WTC11 (cell line): Measurements from ENCODE around the gene STARD10. TPM values are rescaled to one million over a fixed set of nuclear protein-coding genes. Genes with fewer than 3 reads are reported as not detected.

Experiments used
- ATAC-seq: fragments of 200-7000 bp; cut with Tn5 transposase; 2 replicates; pipeline ENCODE4 v1.10.0; 2021; ENCODE audit warnings: mild to moderate bottlenecking, moderate library complexity
- CTCF ChIA-PET: fragments of 300-600 bp; sonication (Branson Sonifier 250); formaldehyde crosslinking; loops from one replicate; lab custom pipeline; 2021; ENCODE audit warnings: antibody characterized with exemption; lab: Charles Lee
- POLR2A ChIA-PET: fragments of 350-600 bp; sonication (Branson Sonifier 250); formaldehyde crosslinking; loops from one replicate; lab custom pipeline; 2021; ENCODE audit warnings: antibody characterized with exemption; lab: Charles Lee
- DNase-seq: peaks from one replicate; pipeline ENCODE4 v3.0.0; 2021; ENCODE audit warnings: low spot score
- H3K27ac Mint-ChIP-seq: 2 replicates; pipeline ENCODE4 v1.8.0; 2021; ENCODE audit warnings: mixed read lengths
- H3K27me3 Mint-ChIP-seq: 2 replicates; pipeline ENCODE4 v1.8.0; 2021; ENCODE audit warnings: low read depth, mild to moderate bottlenecking, moderate library complexity, mixed read lengths
- H3K36me3 Mint-ChIP-seq: 2 replicates; pipeline ENCODE4 v1.8.0; 2021; ENCODE audit warnings: mixed read lengths
- H3K4me1 Mint-ChIP-seq: 2 replicates; pipeline ENCODE4 v1.8.0; 2022; ENCODE audit warnings: mixed read lengths
- H3K4me3 Mint-ChIP-seq: 2 replicates; pipeline ENCODE4 v1.8.0; 2021; ENCODE audit warnings: mild to moderate bottlenecking, moderate library complexity, mixed read lengths
- H3K9me3 Mint-ChIP-seq: 2 replicates; pipeline ENCODE4 v1.8.0; 2021; ENCODE audit warnings: mixed read lengths
- ATF1 ChIP-seq: sonication (generic); formaldehyde crosslinking; IDR thresholded peaks from 2 replicates; pipeline ENCODE4 v1.8.1; 2023; ENCODE audit warnings: mild to moderate bottlenecking, moderate library complexity, missing genetic modification reagents
- CBFB ChIP-seq: sonication (generic); formaldehyde crosslinking; IDR thresholded peaks from 2 replicates; pipeline ENCODE4 v1.8.1; 2022; ENCODE audit warnings: mild to moderate bottlenecking, low read depth, missing genetic modification reagents
- CTCF ChIP-seq: fragments of 200-600 bp; IDR thresholded peaks from 2 replicates; pipeline ENCODE4 v1.8.0; 2022; ENCODE audit warnings: antibody characterized with exemption
- FOXK1 ChIP-seq: sonication (generic); formaldehyde crosslinking; IDR thresholded peaks from 2 replicates; pipeline ENCODE4 v1.8.0; 2022; ENCODE audit warnings: mild to moderate bottlenecking, moderate library complexity, missing genetic modification reagents
- GTF2I ChIP-seq: fragments of 250-450 bp; sonication (Bioruptor Pico); conservative IDR thresholded peaks from 2 replicates; pipeline ENCODE4 v1.4.0; 2021; ENCODE audit warnings: mild to moderate bottlenecking
- HMGA2 ChIP-seq: fragments of 250-450 bp; sonication (Bioruptor Pico); IDR thresholded peaks from 2 replicates; pipeline ENCODE4 v1.4.0; 2021; ENCODE audit warnings: mild to moderate bottlenecking, moderate library complexity
- NFATC4 ChIP-seq: fragments of 250-450 bp; sonication (Bioruptor Pico); IDR thresholded peaks from 2 replicates; pipeline ENCODE4 v1.9.0; 2021; ENCODE audit warnings: mild to moderate bottlenecking
- NR2C2 ChIP-seq: sonication (generic); formaldehyde crosslinking; IDR thresholded peaks from 2 replicates; pipeline ENCODE4 v1.8.0; 2022; ENCODE audit warnings: mild to moderate bottlenecking, missing genetic modification reagents
- PREB ChIP-seq: sonication (generic); formaldehyde crosslinking; IDR thresholded peaks from 2 replicates; pipeline ENCODE4 v1.8.1; 2022; ENCODE audit warnings: mild to moderate bottlenecking, missing genetic modification reagents, moderate library complexity, borderline replicate concordance
- RELA ChIP-seq: sonication (generic); formaldehyde crosslinking; IDR thresholded peaks from 2 replicates; pipeline ENCODE4 v1.8.1; 2022; ENCODE audit warnings: missing genetic modification reagents, mild to moderate bottlenecking, borderline replicate concordance
- RORB ChIP-seq: fragments of 250-450 bp; sonication (Bioruptor Pico); IDR thresholded peaks from 2 replicates; pipeline ENCODE4 v1.9.0; 2021; ENCODE audit warnings: mild to moderate bottlenecking
- SOX15 ChIP-seq: fragments of 250-450 bp; sonication (Bioruptor Pico); IDR thresholded peaks from 2 replicates; pipeline ENCODE4 v1.9.0; 2021; ENCODE audit warnings: mild to moderate bottlenecking
- SP1 ChIP-seq: sonication (generic); formaldehyde crosslinking; conservative IDR thresholded peaks from 2 replicates; pipeline ENCODE4 v1.8.1; 2022; ENCODE audit warnings: missing genetic modification reagents
- TEAD1 ChIP-seq: sonication (generic); formaldehyde crosslinking; IDR thresholded peaks from 2 replicates; pipeline ENCODE4 v1.8.0; 2022; ENCODE audit warnings: mild to moderate bottlenecking, missing genetic modification reagents
- USF1 ChIP-seq: sonication (generic); formaldehyde crosslinking; IDR thresholded peaks from 2 replicates; pipeline ENCODE4 v1.8.0; 2022; ENCODE audit warnings: mild to moderate bottlenecking, missing genetic modification reagents
- ZNF138 ChIP-seq: sonication (generic); formaldehyde crosslinking; conservative IDR thresholded peaks from 2 replicates; pipeline ENCODE4 v1.8.1; 2022; ENCODE audit warnings: mild to moderate bottlenecking, moderate library complexity, missing genetic modification reagents
- ZNF263 ChIP-seq: sonication (generic); formaldehyde crosslinking; IDR thresholded peaks from 2 replicates; pipeline ENCODE4 v1.8.1; 2022; ENCODE audit warnings: low read depth, mild to moderate bottlenecking, moderate library complexity, missing genetic modification reagents
- ZNF317 ChIP-seq: sonication (generic); formaldehyde crosslinking; IDR thresholded peaks from 2 replicates; pipeline ENCODE4 v1.8.1; 2023; ENCODE audit warnings: low read depth, mild to moderate bottlenecking, moderate library complexity, missing genetic modification reagents, borderline replicate concordance
- ZNF396 ChIP-seq: fragments of 250-450 bp; sonication (Bioruptor Pico); IDR thresholded peaks from 2 replicates; pipeline ENCODE4 v1.8.0; 2021; ENCODE audit warnings: mild to moderate bottlenecking, moderate library complexity, borderline replicate concordance
- ZNF423 ChIP-seq: fragments of 250-450 bp; sonication (Bioruptor Pico); IDR thresholded peaks from 2 replicates; pipeline ENCODE4 v2.1.2; 2022; ENCODE audit warnings: mild to moderate bottlenecking, moderate library complexity
- total RNA-seq: library from RNA; stranded (reverse); gene quantifications from 3 replicates; pipeline ENCODE4 v1.2.3, GENCODE V29; 2021
- TF ChIP-seq, protein P1 (sequence below): fragments of 250-450 bp; sonication (Bioruptor Pico); IDR thresholded peaks from 2 replicates; pipeline ENCODE4 v1.8.0; 2021; ENCODE audit warnings: mild to moderate bottlenecking
- TF ChIP-seq, protein P2 (sequence below): sonication (generic); formaldehyde crosslinking; IDR thresholded peaks from 2 replicates; pipeline ENCODE4 v1.8.1; 2023; ENCODE audit warnings: mild to moderate bottlenecking, missing genetic modification reagents
- TF ChIP-seq, protein P3 (sequence below): sonication (generic); formaldehyde crosslinking; IDR thresholded peaks from 2 replicates; pipeline ENCODE4 v1.8.0; 2022; ENCODE audit warnings: mild to moderate bottlenecking, missing genetic modification reagents

The STARD10 gene
- total RNA-seq, 1 experiment from 2014 or later = 32.0 TPM

DNA sequence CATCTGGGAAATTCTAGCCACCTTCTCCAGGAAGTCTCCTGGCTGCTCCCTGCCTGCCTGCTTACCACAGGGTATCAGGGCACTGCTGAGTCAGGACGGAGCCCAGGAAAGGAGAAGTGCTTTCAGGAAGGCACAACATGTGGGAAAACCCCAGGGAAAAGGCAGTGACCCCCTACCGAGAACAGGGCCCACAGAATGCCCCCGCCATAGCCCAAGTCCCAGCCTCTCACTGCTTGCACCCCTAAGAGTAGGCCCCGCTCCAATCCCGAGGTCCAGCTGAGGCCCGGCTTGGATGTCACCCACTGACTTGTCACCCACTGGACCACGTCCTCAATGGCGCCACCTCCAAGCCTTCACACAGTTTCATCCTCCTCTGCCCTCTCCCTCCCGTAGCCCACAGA lies 75.7 kb downstream of the STARD10 start:
- POLR2A ChIA-PET = no interaction called here
- no peaks in the 10 kb centered on the region for H3K27me3 Mint-ChIP-seq
- DNase-seq (no peak), ATAC-seq (no peak)
- CTCF ChIA-PET = interaction anchor here (1.0 kb wide), 1 partner anchor 34 kb away, joined by 5 read pairs; no protein-coding TSS in a partner anchor
- no peaks in the 10 kb centered on the region for H3K36me3 Mint-ChIP-seq
- 0 out of 2 replicates have a peak overlapping the region, but pooled peaks have one; percentile 32 for H3K27ac Mint-ChIP-seq
- no peaks in the 10 kb centered on the region for H3K9me3 Mint-ChIP-seq
- no peak for TF ChIP-seq ZNF263
- TF ChIP-seq HMGA2 (CRISPR knock-in tag) = no peak
- no peak for TF ChIP-seq PREB (CRISPR knock-in tag)
- no peak for TF ChIP-seq CBFB
- TF ChIP-seq, protein P1, sequence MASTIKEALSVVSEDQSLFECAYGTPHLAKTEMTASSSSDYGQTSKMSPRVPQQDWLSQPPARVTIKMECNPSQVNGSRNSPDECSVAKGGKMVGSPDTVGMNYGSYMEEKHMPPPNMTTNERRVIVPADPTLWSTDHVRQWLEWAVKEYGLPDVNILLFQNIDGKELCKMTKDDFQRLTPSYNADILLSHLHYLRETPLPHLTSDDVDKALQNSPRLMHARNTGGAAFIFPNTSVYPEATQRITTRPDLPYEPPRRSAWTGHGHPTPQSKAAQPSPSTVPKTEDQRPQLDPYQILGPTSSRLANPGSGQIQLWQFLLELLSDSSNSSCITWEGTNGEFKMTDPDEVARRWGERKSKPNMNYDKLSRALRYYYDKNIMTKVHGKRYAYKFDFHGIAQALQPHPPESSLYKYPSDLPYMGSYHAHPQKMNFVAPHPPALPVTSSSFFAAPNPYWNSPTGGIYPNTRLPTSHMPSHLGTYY (CRISPR knock-in tag) = no peak
- TF ChIP-seq RORB (CRISPR knock-in tag) = no peak
- no peak for TF ChIP-seq SP1 (CRISPR knock-in tag)
- no peak for TF ChIP-seq NR2C2 (CRISPR knock-in tag)
- TF ChIP-seq ATF1 (CRISPR knock-in tag) = no peak
- TF ChIP-seq, protein P2, sequence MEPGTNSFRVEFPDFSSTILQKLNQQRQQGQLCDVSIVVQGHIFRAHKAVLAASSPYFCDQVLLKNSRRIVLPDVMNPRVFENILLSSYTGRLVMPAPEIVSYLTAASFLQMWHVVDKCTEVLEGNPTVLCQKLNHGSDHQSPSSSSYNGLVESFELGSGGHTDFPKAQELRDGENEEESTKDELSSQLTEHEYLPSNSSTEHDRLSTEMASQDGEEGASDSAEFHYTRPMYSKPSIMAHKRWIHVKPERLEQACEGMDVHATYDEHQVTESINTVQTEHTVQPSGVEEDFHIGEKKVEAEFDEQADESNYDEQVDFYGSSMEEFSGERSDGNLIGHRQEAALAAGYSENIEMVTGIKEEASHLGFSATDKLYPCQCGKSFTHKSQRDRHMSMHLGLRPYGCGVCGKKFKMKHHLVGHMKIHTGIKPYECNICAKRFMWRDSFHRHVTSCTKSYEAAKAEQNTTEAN = no peak
- TF ChIP-seq ZNF138 = no peak
- no peak for TF ChIP-seq NFATC4 (CRISPR knock-in tag)
- TF ChIP-seq USF1 (CRISPR knock-in tag) = no peak
- TF ChIP-seq ZNF423 (CRISPR knock-in tag) = no peak
- TF ChIP-seq TEAD1 (CRISPR knock-in tag) = no peak
- TF ChIP-seq ZNF317 (CRISPR knock-in tag) = no peak
- TF ChIP-seq ZNF396 (CRISPR knock-in tag) = no peak
- TF ChIP-seq, protein P3, sequence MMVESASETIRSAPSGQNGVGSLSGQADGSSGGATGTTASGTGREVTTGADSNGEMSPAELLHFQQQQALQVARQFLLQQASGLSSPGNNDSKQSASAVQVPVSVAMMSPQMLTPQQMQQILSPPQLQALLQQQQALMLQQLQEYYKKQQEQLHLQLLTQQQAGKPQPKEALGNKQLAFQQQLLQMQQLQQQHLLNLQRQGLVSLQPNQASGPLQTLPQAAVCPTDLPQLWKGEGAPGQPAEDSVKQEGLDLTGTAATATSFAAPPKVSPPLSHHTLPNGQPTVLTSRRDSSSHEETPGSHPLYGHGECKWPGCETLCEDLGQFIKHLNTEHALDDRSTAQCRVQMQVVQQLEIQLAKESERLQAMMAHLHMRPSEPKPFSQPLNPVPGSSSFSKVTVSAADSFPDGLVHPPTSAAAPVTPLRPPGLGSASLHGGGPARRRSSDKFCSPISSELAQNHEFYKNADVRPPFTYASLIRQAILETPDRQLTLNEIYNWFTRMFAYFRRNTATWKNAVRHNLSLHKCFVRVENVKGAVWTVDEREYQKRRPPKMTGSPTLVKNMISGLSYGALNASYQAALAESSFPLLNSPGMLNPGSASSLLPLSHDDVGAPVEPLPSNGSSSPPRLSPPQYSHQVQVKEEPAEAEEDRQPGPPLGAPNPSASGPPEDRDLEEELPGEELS (CRISPR knock-in tag) = no peak
- peaks cover 9% of the 10 kb centered on the region for H3K4me1 Mint-ChIP-seq
- H3K4me3 Mint-ChIP-seq = no peak overlapping the region

- CTCF ChIA-PET = interaction anchor here (1.6 to 1.9 kb wide), 2 partner anchors 8 to 246 kb away, joined by 7 to 8 read pairs; no protein-coding TSS in a partner anchor
- Mint-ChIP-seq H3K27ac (no peak overlapping the region), H3K27me3 (no peaks in the 10 kb centered on the region), H3K4me1 (peaks cover 8% of the 10 kb centered on the region), H3K9me3 (no peaks in the 10 kb centered on the region), H3K4me3 (no peak overlapping the region), H3K36me3 (no peaks in the 10 kb centered on the region)
- ATAC-seq (no peak), DNase-seq (no peak)
- POLR2A ChIA-PET = interaction anchor here (0.8 to 0.9 kb wide), 3 partner anchors 28 to 62 kb away, joined by 3 to 5 read pairs (median 4); no protein-coding TSS in a partner anchor
- TF ChIP-seq ZNF423 (CRISPR knock-in tag) (no peak), RORB (CRISPR knock-in tag) (no peak), RELA (CRISPR knock-in tag) (no peak), SP1 (CRISPR knock-in tag) (no peak), CTCF (no peak), FOXK1 (CRISPR knock-in tag) (no peak), SOX15 (CRISPR knock-in tag) (no peak), ZNF317 (CRISPR knock-in tag) (no peak), GTF2I (no peak), HMGA2 (CRISPR knock-in tag) (no peak)
- TF ChIP-seq, protein P2 = no peak
Measured at GRCh38 chr11:72716788-72717435, 76.9 kb downstream of the STARD10 start.
